BJ (cell line): Measurements from ENCODE around the gene TXNDC15. TPM values are rescaled to one million over a fixed set of nuclear protein-coding genes. Genes with fewer than 3 reads are reported as not detected.

Experiments
- CTCF ChIA-PET: fragments of 350-600 bp; formaldehyde crosslinking; extraction: SDS; loops from one replicate; lab custom pipeline; 2021; ENCODE audit warnings: antibody characterized with exemption, inconsistent platforms; lab: Yijun Ruan, JAX
- POLR2A ChIA-PET: fragments of 300-600 bp; sonication (Branson Sonifier 250); formaldehyde crosslinking; extraction: SDS; loops from one replicate; lab custom pipeline; 2021; ENCODE audit warnings: antibody characterized with exemption; lab: Charles Lee
- DNase-seq: peaks from one replicate; pipeline ENCODE4 v3.0.0-alpha.2; 2011; ENCODE audit warnings: low read depth
- H3K27me3 ChIP-seq: 2 replicates; pipeline ENCODE4 v1.6.0; 2011; ENCODE audit warnings: low read length; ENCODE audit not compliant: control insufficient read depth, insufficient read depth
- H3K36me3 ChIP-seq: 2 replicates; pipeline ENCODE4 v1.5.1; 2011; ENCODE audit warnings: low read length; ENCODE audit not compliant: control insufficient read depth, insufficient read depth
- H3K4me3 ChIP-seq: 2 replicates; pipeline ENCODE4 v1.5.1; 2011; ENCODE audit warnings: low read depth, mild to moderate bottlenecking, control low read depth, low read length
- CTCF ChIP-seq: IDR thresholded peaks from 2 replicates; pipeline ENCODE4 v1.5.1; 2011; ENCODE audit warnings: low read depth, mild to moderate bottlenecking, control low read depth, inconsistent platforms, low read length, moderate library complexity; ENCODE audit not compliant: insufficient read depth
- polyA minus RNA-seq: library from RNA; depleted of rRNA, polyadenylated mRNA; stranded (reverse); fragments of >200 nt; gene quantifications from 2 replicates; pipeline ENCODE4 v1.2.3, GENCODE V29; 2011; rRNA and poly(A)+ RNA removed
- polyA plus RNA-seq: library from polyadenylated mRNA; depleted of rRNA; stranded (reverse); fragments of >200 nt; gene quantifications from 2 replicates; pipeline ENCODE4 v1.2.3, GENCODE V29; 2011; rRNA removed

The TXNDC15 gene
- 124 and 178 TPM in 2 replicates for polyA plus RNA-seq
- polyA minus RNA-seq, result 46.2 and 53.9 TPM in 2 replicates

- Histone ChIP-seq H3K27me3 (no peaks in the 10 kb centered on the region), H3K36me3 (no peaks in the 10 kb centered on the region), H3K4me3 (peak within 1 kb of the TSS; percentile 98)
- no peak for TF ChIP-seq CTCF
- CTCF ChIA-PET, result interaction anchor here (0.8 to 2.5 kb wide), 5 partner anchors 10 to 453 kb away, joined by 3 to 12 read pairs (median 4); partner anchors contain the start of gene PCBD2
- DNase-seq, result peak; percentile 33
- POLR2A ChIA-PET, result no interaction called here
Observed at GRCh38 chr5:134873987-134874830, at the start of gene TXNDC15. TSS of gene TXNDC15 (plus strand) at chr5:134874371. CDS start at chr5:134874428, 57 bp downstream.

- no peak for DNase-seq
- no peak for TF ChIP-seq CTCF
- ChIA-PET CTCF (interaction anchor here (0.7 to 2.2 kb wide), 3 partner anchors 12 to 80 kb away, joined by 3 to 7 read pairs (median 3); partner anchors contain the start of genes DDX46 and PCBD2), POLR2A (interaction anchor here (0.6 kb wide), 1 partner anchor 529 kb away, joined by 7 read pairs; no protein-coding TSS in a partner anchor)
- Histone ChIP-seq H3K27me3 (no peaks in the 10 kb centered on the region), H3K36me3 (peaks cover 2% of the 10 kb centered on the region), H3K4me3 (no peak overlapping the region)
Observed at GRCh38 chr5:134824681-134825080, 49.5 kb upstream of the TXNDC15 start.

GRCh38 chr5:134825212-134825611, 49.0 kb upstream of the TXNDC15 start:
- no peak overlapping the region for H3K4me3 ChIP-seq
- TF ChIP-seq CTCF, result no peak
- no peak for DNase-seq
- H3K36me3 ChIP-seq, result peaks cover 2% of the 10 kb centered on the region
- ChIA-PET CTCF (interaction anchor here (1.2 to 2.2 kb wide), 3 partner anchors 11 to 79 kb away, joined by 3 to 7 read pairs (median 4); partner anchors contain the start of gene PCBD2), POLR2A (interaction anchor here (0.6 kb wide), 1 partner anchor 529 kb away, joined by 7 read pairs; no protein-coding TSS in a partner anchor)
- no peaks in the 10 kb centered on the region for H3K27me3 ChIP-seq

GRCh38 chr5:134833340-134834032, 40.7 kb upstream of the TXNDC15 start:
- DNase-seq, result no peak
- Histone ChIP-seq H3K36me3 (no peaks in the 10 kb centered on the region; the same call in none of the 2 replicates), H3K27me3 (no peaks in the 10 kb centered on the region), H3K4me3 (no peak overlapping the region)
- ChIA-PET CTCF (interaction anchor here (0.5 to 1.2 kb wide), 2 partner anchors 9 to 814 kb away, joined by 3 to 4 read pairs; no protein-coding TSS in a partner anchor), POLR2A (no interaction called here)
- TF ChIP-seq CTCF, result no peak
